NCI-H187 (cell line): ENCODE results near the gene FUOM.
A peak's percentile ranks its signal among the peaks of the same experiment; 100 is the strongest.

Experiments
- DNase-seq, 2 experiments: peaks; one replicate each; lab custom pipeline; 2025; lab: John Stamatoyannopoulos, UW

The FUOM gene

DNA sequence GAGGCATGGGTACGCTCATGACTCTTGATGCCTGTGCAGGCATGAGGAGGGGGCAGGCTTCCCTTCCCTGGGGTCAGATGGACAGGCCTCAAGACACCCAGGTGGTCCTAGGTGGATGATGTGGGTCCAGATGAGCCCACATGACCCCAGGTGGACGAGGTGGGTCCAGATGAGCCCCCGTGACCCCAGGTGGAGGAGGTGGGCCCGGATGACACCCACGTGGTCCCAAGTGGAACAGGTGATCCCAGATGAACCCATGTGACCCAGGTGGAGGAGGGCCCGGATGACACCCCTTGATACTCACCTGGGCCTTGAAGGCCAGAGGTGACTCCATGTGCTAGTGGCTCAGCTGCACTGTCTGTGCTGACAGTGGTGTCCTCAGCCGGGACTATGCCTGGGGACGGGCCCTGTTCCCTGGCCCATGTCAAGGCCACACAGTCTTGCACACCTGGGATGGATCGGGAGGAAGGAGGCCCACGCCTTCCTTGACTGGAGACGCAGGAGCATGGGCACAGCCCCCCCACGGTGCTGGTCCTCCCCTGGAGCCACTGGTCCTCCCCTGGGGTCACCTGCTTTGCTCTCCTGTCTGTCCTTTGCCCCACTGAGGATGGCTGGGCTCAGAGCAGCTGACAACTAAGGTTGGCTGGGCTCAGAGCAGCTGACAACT, 7.4 kb downstream of the FUOM start:
- DNase-seq = no peak

- DNase-seq = no peak
Observed at GRCh38 chr10:133349577-133350011, 8.2 kb downstream of the FUOM start.

DNA sequence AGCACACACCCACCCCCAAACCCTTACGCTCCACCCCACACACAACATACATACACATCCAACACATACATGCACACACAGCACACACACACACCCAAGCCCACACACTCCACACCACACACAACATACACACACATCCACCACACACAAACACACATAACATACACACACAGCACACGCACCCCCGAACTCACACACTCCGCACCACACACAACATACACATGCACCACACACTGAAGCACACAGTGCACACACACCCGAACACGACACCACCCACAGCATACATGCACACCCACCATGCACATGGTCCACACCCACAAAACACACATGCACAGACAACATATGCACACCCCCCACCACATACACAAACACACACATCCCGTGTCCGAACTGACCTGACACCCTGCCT, 8.7 kb downstream of the FUOM start:
- no peak for DNase-seq

DNA sequence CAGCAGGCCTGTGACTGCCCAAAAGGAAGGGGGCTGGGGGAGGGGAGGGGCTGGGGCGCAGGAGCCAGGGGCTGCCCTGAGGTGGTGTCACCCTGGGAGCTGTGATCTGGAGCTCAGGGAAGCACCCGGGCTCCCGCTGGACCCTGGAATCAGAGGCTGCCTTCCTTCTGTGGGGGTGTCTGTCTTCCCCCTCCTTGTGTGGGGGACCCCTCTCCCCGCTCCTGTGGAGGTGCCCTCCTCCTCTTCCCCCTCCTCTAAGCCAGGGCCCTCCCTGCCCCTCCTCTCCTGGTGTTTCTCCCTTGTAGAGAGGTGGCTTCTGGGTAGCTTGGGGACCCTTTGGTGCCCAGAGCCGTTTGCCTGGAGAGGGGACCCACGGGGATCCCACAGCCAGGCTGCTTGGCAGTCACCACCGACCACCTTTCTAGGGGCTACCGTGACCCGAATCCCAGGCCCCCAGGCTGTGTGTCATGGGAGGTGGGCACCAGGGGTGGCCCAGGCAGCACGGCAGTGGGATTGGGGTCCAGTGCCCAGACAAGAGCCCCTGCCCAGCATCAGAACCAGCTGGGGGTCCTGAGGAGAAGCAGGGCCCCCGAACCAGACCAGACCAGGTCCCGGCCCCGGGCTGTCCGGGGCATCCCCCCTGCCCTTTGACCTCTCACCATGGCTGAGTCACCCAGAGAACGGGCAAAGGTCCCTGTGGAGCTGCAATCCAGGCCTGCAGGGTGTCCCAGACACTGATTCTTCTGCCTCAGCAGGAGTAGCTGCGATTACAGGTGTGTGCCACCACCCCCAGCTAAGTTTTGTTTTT, 9.9 kb downstream of the FUOM start:
- DNase-seq = no peak

DNA sequence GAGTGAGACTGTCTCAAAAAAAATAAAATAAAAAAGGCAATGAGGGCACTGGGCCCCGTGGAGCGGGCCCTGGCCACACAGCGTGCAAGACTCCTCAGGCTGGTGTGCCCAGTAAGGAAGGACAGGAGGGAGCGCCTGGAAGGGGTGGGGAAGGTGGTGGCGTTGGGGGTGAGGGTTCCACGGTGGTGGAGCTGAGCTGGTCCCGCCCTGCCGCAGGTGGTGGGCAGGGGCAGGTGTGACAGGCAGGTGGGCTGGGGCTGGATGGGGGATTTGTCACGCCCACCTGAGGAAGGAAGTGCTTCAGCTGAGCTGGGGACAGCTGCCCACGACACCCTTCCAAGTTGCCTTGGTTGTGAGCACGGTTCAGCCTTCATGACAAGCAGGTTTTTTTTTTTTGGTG, 11.4 kb downstream of the FUOM start:
- DNase-seq = no peak

- DNase-seq = no peak
Observed at GRCh38 chr10:133344236-133344635, 13.6 kb downstream of the FUOM start.

DNA sequence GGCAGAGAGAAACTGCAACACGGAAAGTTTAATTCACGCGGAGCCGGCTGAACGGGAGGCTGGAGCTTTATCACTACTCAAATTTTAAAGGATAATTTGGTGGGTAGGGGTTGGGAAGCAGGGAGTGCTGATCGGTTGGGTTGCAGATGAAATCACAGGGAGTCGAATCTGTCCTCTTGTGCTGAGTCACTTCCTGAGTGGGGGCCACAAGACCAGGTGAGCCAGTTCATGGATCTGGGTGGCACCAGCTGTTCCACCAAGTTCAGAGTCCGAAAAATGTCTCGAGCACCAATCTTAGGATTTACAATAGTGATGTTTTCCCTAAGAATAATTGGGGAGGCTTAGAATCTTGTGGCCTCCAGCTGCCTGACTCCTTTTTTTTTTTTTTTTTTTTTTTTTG, 14.3 kb downstream of the FUOM start:
- DNase-seq = no peak

DNA sequence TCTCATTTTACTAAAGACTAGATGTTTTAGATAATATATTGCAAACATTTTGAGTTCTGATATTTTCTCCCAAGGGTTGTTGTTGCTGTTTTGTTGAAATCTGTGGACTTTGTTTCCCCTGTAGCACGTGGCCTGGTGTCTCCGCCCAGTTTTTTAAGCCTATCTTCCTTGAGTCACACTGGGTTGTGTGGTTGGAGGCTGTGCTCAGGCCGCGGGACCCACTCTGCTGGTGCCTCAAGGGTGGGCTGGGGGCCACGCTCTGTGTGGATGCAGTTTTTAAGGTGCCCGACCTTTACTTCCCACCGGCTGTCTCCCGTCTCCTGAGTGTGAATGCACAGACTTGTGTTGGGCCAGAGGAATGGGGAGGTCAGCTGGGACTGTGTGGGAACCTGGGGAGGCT, 14.9 kb downstream of the FUOM start:
- no peak for DNase-seq

DNA sequence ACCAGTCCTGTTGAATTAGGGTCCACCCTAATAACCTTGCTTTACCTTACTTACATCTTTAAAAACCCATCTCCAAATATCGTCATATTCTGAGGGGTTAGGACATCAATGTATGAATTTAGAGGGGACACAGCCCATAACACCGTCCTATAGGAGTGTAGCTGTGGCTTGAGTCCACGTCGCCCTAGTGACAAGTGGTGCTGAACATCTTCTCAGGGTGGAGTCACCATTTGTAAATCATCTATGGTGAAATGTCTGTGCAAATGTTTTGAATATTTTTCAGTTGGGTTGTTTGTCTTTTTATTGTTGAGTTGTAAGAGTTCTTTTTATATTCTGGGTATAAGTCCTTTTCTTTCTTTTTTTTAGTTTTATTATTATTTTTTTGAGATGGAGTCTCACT, 15.8 kb downstream of the FUOM start:
- no peak for DNase-seq

- no peak for DNase-seq
Observed at GRCh38 chr10:133339708-133340380, 18.0 kb downstream of the FUOM start.

GRCh38 chr10:133338080-133339071, 19.4 kb downstream of the FUOM start:
- no peak for DNase-seq

DNA sequence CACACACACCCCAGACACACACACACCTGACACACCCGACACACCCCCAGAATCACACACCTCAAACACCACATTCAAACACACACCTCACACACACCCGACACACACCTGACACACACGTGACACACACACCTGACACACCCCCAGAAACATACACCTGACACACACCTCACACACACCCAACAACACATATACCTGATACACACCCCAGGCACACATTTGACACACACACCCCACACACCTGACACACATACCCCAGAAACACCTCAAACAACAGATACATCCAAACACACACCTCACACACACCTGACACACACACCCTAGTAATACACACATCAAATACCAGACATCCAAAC, 20.5 kb downstream of the FUOM start:
- no peak for DNase-seq

DNA sequence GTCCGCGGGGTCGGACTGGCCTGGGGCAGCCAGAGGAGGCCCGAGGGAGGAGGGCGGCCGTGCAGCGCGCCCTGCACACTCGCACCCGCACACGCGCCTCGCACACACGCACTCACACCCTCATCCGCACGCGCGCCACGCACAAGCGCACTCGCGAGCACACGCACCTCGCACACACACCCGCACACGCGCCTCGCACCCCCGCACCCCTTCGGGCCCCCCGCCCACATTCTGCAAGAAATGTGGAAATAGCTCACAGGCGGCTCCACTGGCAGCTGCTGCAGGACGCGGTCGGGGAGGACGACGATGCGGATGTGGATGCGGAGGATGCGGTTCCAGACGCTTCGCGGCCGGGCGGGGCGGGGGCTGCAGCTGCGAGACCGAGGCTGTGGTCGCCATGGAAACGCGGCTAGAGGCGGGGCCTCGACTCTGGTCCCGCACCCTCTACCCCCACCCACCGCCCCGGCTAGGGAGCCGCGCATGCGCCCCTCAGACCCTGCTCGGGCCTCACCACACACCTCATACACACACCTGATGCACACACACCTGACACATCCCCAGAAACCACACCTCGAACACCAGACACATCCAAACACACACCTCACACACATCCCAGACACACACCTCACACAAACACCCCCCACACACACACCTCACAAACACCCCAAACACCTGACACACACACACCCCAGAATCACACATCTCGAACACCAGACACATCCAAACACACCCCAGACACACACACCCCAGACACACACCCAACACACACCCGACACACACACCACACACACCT, 21.0 kb downstream of the FUOM start, which contains the start of gene CALY:
TSS of gene CALY (minus strand) at position 320 of the 793 bp plus-strand sequence. CDS start 7,907 bp downstream, outside the sequence.
- DNase-seq = no peak

GRCh38 chr10:133336118-133336576, 21.7 kb downstream of the FUOM start:
- no peak for DNase-seq

DNA sequence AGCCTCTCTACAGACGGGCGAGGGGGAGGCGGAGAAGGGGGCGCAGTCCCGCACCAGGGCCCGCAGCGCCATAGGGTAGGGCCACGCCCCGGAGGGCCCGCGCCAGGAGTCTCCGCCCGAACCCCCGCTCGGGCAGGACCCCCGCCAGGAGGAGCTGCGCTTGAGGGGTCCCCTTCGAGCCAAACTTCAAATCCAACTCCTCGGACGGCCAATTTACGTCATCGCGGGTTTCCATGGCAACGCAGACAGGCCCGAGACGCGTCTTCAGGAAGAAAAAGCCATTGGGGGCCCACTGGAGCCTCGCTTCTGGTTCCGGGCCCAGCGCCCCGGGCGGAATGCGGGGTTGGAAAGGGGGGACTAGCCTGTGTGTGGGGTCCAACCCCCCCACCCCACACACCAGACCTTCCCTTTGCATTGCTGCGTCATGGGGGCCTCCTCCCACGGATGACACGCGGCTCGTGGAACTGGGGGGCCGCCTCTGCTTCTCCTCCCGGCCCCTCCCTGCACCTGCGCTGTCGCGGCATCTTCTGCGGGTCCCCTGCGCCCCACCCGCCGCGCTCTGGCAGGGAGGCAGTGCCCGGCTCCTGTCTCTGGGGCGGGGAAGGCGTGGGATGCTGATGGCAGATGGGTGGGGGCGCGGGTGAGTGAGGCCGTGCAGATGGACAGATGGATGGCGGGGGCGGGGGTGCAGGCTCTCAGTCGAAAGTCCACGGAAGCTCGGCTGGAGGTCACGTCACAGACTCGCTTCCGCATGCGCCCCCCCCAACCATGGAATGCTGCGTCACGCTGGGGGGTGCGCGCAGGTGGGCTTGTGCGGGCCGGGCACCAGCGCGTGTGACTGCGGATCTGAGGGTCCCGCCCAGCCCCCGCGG, 22.3 kb downstream of the FUOM start:
- no peak for DNase-seq

DNA sequence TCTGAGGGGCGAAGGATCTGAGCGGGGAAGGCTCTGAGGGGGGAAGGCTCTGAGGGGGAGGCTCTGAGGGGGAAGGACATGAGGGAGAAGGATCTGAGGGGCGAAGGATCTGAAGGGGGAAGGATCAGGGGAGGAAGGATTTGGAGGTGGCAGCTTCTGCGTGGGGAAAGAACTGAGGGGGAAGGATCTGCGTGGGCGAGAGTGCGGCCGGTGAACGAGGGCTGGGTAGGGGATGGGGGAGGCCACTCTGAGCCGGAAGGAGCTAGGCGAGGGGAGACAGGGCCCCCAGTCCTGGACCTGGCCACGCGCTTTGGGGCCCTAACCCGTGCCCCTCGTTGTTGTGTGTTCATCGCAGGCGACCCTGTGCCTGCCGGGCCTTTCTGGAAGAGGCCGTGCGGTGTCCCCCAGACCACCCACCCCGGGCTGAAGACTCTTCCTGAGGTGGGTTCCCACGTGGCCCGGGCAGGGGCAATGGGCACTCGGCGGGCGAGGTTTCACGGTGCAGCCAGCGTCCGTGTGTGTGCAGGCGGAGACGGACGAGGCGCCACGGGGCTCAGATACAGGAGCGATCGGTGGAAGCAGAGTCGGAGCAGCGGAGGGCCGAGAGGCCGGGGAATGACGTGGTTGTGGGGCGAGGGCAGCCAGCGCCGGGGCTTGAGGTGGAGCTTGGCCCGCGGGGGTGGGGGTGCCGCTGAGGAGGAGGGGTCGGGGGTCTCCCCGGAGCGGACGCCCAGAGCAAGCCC, 23.1 kb downstream of the FUOM start:
- DNase-seq = no peak

DNA sequence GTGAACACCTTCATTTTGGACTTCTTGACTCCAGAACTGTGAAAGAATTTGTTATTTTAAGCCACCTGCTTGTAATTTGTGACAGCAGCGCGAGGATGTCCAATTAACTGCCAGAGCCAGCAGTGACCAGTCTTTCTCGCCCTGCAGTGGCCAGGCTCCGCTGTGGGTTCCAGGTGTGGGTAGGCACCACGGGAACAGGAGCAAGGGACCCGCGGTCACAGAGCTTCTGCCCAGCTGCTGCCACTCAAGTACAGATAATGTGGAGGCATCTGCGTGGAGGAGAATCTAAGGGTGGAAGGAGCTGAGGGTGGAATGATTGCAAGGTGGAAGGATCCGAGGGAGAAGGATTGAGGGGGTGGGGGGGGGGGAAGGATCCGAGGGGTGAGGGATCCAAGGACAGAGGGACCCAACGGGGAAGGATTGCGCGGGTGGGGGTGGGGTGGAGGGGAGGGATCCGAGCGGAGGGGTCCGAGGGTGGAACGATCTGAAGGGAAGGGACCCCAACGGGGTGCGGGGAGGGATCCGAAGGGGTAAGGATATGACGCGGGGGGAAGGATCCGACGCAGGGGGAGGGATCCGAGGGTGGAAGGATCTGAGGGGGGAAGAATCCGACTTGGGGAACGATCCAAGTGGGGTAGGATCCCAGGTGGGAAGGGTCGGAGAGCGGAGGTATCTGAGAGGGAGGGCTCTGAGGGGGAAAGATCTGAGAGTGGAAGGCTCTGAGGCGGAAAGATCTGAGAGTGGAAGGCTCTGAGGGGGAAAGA, 24.7 kb downstream of the FUOM start:
- DNase-seq = no peak

DNA sequence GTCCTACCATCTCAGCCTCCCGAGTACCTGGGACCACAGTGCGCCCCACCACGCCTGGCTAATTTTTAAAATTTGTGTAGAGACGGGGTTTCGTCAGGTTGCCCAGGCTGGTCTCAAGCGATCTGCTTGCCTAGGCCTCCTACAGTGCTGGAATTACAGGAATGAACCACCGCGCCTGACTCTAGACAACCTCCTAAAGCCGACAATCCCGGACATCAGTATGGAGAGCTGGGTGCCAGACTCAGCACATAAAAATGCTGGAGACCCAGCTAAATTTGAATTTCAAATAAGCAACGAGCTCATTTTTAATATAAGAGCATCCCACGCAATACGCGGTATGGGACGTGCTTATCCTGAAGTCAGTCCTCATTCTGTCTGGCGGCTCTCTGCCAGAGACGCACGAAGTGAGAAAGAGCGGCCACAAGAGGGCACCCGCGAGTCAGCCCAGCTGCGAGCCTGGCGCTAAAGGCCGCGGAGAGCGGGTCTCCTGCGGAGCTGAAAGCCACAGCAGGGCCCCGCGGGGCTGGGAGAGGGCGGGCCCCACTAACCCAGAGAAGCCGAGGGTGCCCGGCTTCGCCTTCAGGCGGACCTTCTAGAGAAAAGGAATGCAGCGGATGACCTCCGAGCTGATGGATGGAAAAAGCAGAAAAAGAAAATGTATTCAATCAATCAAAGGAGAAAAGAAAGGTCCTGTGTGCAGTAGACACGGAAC, 28.2 kb downstream of the FUOM start:
- DNase-seq = peak; percentile 26 to 34
